K562 (cell line): ENCODE results near the gene NEURL1B. TPM values are rescaled to one million over a fixed set of nuclear protein-coding genes. Genes with fewer than 3 reads are reported as not detected.

ENCODE experiments used
- CLOCK ChIP-seq: fragments of 250-450 bp; sonication (Bioruptor Pico); IDR thresholded peaks from 2 replicates; pipeline ENCODE4 v1.4.0; 2020; ENCODE audit warnings: mild to moderate bottlenecking, moderate library complexity, borderline replicate concordance
- ESRRA ChIP-seq: fragments of 450-650 bp; IDR thresholded peaks from 2 replicates; pipeline ENCODE4 v1.6.1; 2014; ENCODE audit warnings: low read depth, mild to moderate bottlenecking, moderate library complexity, borderline replicate concordance
- HNRNPUL1 ChIP-seq: fragments of 200-400 bp; formaldehyde crosslinking; IDR thresholded peaks from 2 replicates; pipeline ENCODE4 v1.6.1; 2017; ENCODE audit warnings: low read length
- ILK ChIP-seq: fragments of 450-650 bp; IDR thresholded peaks from 2 replicates; pipeline ENCODE4 v1.6.1; 2016; ENCODE audit warnings: missing genetic modification characterization, low read depth, mild to moderate bottlenecking, missing compliant biosample characterization, moderate library complexity, borderline replicate concordance
- MAZ ChIP-seq, 2 experiments: fragments of 450-650 bp in 1 of 2; sonication (generic) in 1 of 2; formaldehyde crosslinking; IDR thresholded peaks in 1 of 2; conservative IDR thresholded peaks in 1 of 2; 2 replicates each; pipeline versions ENCODE4 v1.4.0 to v1.5.0; 2020; ENCODE audit warnings: mild to moderate bottlenecking in 1 of 2, missing genetic modification reagents in 1 of 2
- PBX2 ChIP-seq, 2 experiments: IDR thresholded peaks in 1 of 2; conservative IDR thresholded peaks in 1 of 2; 2 replicates each; pipeline ENCODE4 v1.6.1; 2016; ENCODE audit warnings: low read depth in 2 of 2, mild to moderate bottlenecking in 1 of 2, missing compliant biosample characterization in 1 of 2, missing genetic modification characterization in 1 of 2, moderate library complexity in 1 of 2
- PHF20 ChIP-seq: fragments of 450-650 bp; IDR thresholded peaks from 2 replicates; pipeline ENCODE4 v1.6.1; 2018; ENCODE audit not compliant: partially characterized antibody
- REST ChIP-seq, 2 experiments: fragments of 450-650 bp; formaldehyde crosslinking in 1 of 2; IDR thresholded peaks; 2 replicates each; pipeline versions ENCODE4 v1.4.0 to v1.6.1; 2014 to 2020; ENCODE audit warnings: mild to moderate bottlenecking in 2 of 2, borderline replicate concordance in 1 of 2, low read depth in 1 of 2
- SMARCA5 ChIP-seq: fragments of 450-650 bp; IDR thresholded peaks from 2 replicates; pipeline ENCODE4 v1.6.1; 2016
- STAG1 ChIP-seq: sonication (generic); formaldehyde crosslinking; IDR thresholded peaks from 2 replicates; pipeline ENCODE4 v1.5.0; 2020; ENCODE audit warnings: missing genetic modification reagents, borderline replicate concordance
- ZNF239 ChIP-seq: fragments of 250-450 bp; sonication (Bioruptor Pico); IDR thresholded peaks from 2 replicates; pipeline ENCODE4 v1.4.0; 2020; ENCODE audit warnings: mild to moderate bottlenecking
- polyA plus RNA-seq, 8 experiments: library from polyadenylated mRNA; depleted of rRNA in 4 of 8; stranded (reverse) in 5 of 8; unstranded in 3 of 8; fragments of >200 nt; fragmentation: Nextera tagmentation in 2 of 8; fragmentation: Illumina TruSeq in 1 of 8; extraction: Ambion mirVana in 2 of 8; extraction: Trizol in 1 of 8; gene quantifications; 2 replicates each; pipeline versions ENCODE4 v1.2.1 to v1.2.3, GENCODE V29; 2011 to 2014; ENCODE audit warnings: inconsistent platforms in 1 of 8, missing spikeins in 1 of 8
- total RNA-seq, 7 experiments: library from RNA; depleted of rRNA in 6 of 7; stranded (reverse); fragments of >200 nt in 6 of 7; fragmentation: Illumina TruSeq in 2 of 7; extraction: Trizol in 2 of 7; gene quantifications; 2 replicates each; pipeline versions ENCODE4 v1.2.1 to v1.2.3, GENCODE V29; 2011 to 2021; ENCODE audit warnings: low replicate concordance in 1 of 7

Gene NEURL1B
- total and polyA plus RNA-seq, 9 of the 15 experiments (the other 6 are each of a cell fraction or from before 2014, with no cell fraction given) = 0.04 TPM; not detected in 8

DNA sequence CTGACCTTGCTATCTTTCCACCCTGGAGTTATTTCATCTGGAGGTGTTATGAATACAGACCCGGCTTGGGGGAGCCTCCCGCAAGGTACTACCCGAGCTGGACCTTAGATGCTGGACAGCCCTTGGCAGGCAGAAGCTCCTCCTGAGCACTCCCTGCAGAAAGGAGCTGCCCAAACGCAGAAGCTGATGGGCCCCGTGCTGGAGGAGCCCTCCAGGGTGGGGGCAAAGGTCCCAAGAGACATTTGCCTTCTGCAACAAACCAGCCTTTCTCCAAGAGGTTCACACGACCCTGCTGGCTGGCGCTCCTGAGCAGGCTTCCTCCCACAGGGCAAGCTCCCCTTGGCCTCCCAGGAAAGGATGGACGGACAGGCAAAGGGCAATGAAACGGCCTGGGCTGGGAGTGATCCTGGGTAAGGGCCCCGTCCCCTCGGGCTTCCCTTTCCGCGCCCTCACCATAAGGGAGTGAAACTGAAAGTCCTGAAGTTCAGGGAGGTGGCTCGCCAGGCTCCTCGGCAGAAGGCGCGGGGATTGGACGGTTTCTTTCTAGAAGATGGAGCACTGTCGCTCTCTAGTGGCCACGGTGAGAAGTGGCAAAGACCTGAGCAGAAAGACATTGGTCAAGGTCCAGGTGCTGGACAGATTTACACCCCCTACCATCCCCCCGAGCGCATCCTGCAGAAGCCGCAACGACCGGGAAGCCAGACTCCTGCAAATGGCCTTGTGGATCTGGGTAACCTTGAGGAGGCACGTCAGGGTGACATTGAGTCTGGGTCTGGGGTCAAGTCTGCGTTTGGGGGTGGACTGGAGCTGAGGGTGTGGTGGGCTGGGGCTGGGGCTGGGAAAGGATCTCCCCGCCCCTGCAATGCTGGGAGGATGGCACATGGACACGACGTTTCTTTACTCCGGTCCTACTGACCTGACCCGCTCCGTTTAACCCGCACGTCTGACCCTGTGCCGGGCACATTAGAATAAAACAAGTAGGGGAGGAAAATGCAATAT is 56.4 kb downstream of the NEURL1B start (continued):
- no peak for TF ChIP-seq CLOCK (CRISPR knock-in tag)
- no peak for TF ChIP-seq HNRNPUL1
- no peak for TF ChIP-seq MAZ (CRISPR knock-in tag; conservative IDR thresholded peaks at IDR 0.05 in 1 of 2, IDR thresholded peaks at IDR 0.05 in 1 of 2)
- TF ChIP-seq PBX2 (CRISPR knock-in tag; IDR thresholded peaks at IDR 0.05; ENCODE audit: low read depth) = no peak
- TF ChIP-seq PBX2 (tag; conservative IDR thresholded peaks at IDR 0.05; ENCODE audit: low read depth) = peak; percentile 70; the same call in 1 of the 2 replicates
- TF ChIP-seq ILK (tag) = no peak
- peak; percentile 84 for TF ChIP-seq STAG1 (CRISPR knock-in tag)
- TF ChIP-seq ESRRA = peak; percentile 52; the same call in 1 of the 2 replicates
- TF ChIP-seq REST (IDR thresholded peaks at IDR 0.05; ENCODE audit: borderline replicate concordance) = peak; percentile 86
- no peak for TF ChIP-seq REST (CRISPR knock-in tag; IDR thresholded peaks at IDR 0.05; ENCODE audit: low read depth)
- TF ChIP-seq PHF20 = no peak
- no peak for TF ChIP-seq SMARCA5
- no peak for TF ChIP-seq ZNF239 (CRISPR knock-in tag)
